Subcutaneous adipose tissue (tissue), 4 donors: ENCODE measurements around the gene HOMER3. TPM values are rescaled to one million over a fixed set of nuclear protein-coding genes. Genes with fewer than 3 reads are reported as not detected.

Experiments
- total RNA-seq, 4 donors: library from RNA; depleted of rRNA; stranded (reverse); fragments of >200 nt; gene quantifications; one replicate each; pipeline ENCODE4 v1.1.0, GENCODE V29; 2016
- TF ChIP-seq, protein P1 (sequence below): fragments of 450-650 bp; IDR thresholded peaks from one replicate; pipeline ENCODE4 v1.5.1; 2016; ENCODE audit warnings: low read depth, mild to moderate bottlenecking, control low read depth, antibody characterized with exemption, moderate library complexity

Gene HOMER3
- total RNA-seq, 4 donors from 2014 or later = 7.5 to 60.2 (median 41.1) TPM

GRCh38 chr19:18967358-18968146 is 26.5 kb upstream of the HOMER3 start:
- TF ChIP-seq, protein P1, sequence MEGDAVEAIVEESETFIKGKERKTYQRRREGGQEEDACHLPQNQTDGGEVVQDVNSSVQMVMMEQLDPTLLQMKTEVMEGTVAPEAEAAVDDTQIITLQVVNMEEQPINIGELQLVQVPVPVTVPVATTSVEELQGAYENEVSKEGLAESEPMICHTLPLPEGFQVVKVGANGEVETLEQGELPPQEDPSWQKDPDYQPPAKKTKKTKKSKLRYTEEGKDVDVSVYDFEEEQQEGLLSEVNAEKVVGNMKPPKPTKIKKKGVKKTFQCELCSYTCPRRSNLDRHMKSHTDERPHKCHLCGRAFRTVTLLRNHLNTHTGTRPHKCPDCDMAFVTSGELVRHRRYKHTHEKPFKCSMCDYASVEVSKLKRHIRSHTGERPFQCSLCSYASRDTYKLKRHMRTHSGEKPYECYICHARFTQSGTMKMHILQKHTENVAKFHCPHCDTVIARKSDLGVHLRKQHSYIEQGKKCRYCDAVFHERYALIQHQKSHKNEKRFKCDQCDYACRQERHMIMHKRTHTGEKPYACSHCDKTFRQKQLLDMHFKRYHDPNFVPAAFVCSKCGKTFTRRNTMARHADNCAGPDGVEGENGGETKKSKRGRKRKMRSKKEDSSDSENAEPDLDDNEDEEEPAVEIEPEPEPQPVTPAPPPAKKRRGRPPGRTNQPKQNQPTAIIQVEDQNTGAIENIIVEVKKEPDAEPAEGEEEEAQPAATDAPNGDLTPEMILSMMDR = no peak

GRCh38 chr19:18966307-18966706 is 25.3 kb upstream of the HOMER3 start:
- TF ChIP-seq, protein P1 = no peak

GRCh38 chr19:18964121-18964520 is 23.1 kb upstream of the HOMER3 start:
- TF ChIP-seq, protein P1 = no peak

- TF ChIP-seq, protein P1 = no peak
Measured at GRCh38 chr19:18961767-18962620, 21.0 kb upstream of the HOMER3 start.

- TF ChIP-seq, protein P1 = no peak
Measured at GRCh38 chr19:18960370-18960769, 19.4 kb upstream of the HOMER3 start.

DNA sequence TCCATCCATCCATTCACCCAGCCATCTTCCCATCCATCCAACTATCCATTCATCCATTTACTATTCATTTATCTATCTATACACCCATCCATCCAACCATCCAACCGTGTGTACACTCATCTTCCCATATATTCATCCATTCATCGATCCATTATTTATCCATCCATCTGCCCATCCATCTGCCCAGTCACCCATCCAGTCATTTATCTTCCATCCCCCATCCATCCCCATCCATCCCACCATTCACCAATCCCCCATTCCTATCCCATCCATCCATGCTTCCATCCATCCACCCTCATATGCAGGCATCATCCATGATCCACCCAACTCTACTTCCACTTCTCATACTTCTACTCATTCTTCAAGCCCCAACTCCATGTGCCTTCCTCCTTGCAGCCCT is 14.0 kb upstream of the HOMER3 start:
- TF ChIP-seq, protein P1 = no peak

DNA sequence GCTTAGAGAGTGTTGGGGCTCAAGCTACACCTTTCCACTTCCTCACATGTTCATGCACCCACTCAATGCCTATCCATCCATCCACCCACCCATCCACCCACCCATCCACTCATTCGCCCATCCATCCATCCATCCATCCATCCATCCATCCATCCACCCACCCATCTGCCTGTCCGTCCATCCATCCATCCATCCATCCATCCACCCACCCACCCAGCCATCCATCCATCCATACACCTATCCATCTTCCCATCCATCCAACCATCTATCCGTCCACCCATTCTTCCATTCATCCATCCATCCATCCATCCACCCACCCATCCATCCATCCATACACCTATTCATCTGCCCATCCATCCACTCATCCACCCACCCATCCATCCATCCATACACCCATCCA is 13.1 kb upstream of the HOMER3 start:
- TF ChIP-seq, protein P1 = no peak
